Measurements from ENCODE around the gene TDG.
"Not testable (repeated sequence)": the region's sequence is repeated elsewhere in the genome, so short reads cannot be mapped to it uniquely, and the experiment has no call there.

TDG gene

DNA sequence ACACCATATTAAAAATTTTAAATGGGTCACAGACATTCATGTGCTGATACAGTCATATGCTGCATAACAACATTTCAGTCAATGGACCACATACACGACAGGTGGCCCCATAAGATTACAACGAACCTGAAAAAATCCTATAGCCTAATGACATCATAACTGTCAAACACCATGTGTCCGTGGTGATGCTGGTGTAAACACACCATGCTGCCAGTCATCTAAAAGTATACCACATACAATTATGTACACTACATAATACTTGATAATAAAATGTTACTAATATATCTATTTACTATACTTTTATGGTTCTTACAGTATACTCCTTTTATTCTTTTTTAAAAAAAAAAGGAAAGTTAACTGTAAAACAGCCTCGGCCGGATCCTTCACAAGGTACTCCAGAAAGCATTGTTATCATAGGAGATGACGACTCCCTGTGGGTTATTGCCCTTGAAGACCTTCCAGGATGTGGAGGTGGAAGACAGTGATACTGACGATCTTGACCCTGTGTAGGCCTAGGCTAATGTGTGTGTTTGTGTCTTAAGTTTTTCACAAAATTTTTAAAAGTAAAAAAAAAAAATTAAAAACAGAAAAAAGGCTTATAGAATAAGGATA is 5.0 kb upstream of the TDG start:
- DNase-seq (ENCODE audit: low read depth in 2 of 2): no peak

DNA sequence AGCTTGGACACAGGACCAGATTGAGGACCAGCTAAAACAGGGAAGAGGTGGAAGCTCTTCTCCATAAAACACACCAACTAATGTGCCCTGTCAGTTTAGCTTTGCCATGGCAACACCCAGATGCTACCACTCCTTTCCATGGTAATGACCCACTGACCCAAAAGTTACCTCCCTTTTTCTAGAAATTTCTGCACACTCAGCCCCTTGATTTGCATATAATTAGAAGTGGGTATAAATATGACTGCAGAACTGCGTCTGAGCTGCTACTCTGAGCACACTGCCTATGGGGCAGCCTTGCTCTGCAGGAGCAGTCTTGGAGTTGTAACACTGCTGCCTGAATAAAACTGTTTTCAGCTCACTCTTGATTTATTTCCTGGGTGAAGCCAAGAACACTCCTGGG is 3.2 kb upstream of the TDG start:
- DNase-seq (ENCODE audit: low read depth in 2 of 2): no peak

DNA sequence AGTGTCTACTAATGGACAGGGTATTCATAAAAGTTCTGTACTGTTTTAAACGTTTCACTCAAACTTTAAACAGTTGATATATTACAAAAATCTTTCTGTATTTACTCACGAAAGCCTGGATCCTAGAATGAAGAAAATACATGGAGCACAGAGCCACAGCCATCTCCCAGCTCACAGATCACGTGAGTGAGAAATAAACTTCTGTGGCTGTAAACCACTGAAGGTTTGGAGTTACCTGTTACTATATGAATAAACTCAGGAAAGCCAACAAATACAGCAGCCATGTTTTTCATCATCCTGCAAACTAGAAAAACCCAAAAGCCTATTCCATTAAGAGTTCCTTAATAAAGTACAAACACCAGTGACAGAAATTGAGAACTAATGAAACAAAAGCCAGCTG is 867 bp upstream of the TDG start:
- DNase-seq (ENCODE audit: low read depth in 2 of 2): no peak

DNA sequence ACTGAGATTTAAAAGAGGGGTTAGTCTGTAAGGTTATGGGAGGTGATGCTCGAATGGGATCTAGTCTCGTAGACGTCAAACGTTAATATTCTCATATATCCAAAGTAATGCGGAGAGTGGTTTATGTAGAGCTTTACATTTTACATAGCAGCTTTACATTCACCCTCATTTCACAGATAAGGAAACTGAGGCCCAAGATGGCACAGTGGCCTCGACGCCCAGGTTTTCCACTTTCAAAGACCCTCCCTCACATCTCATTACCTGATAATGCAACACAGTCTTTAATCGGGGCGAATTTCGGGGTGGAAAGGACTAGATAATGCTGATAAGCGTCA is 450 bp upstream of the TDG start:
- no peak for DNase-seq (ENCODE audit: low read depth in 2 of 2)

DNA sequence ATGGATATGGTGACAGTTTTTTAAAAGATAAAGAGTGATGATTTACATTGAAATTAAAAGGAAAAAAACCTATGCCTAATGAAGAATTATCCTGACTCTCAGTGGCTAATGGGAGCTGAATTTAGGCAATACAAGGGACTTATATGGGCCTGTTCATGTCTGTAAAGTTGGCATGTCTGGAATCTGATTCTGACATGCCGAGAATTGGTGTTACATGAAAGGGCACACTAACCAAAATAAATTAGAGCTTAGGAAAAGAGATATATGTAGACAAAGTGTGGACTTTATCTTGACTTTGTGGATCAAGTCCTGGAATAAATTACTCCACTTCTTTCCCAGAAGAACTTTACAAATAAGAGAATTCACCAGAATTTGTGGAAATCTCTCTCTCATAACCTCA is 1.1 kb downstream of the TDG start:
- no peak for DNase-seq (ENCODE audit: low read depth in 2 of 2)

DNA sequence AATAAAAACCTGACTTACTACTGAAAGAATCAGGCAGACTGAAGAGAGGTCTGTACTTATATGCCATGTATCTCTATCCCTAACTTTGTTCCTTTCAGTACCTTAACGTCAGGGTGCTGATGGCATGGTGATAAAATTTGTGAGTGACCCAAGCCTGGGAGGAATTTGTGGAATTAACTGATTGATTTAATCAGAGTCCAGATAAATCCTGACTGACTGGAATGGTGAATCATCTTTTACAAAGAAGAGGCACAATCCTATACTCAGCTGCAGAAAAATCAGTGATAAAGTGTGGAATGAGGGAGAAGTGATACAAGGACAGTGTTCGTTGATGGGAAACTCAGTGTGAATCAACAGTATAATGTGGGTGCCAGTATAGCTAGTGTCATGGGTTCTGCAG is 3.7 kb downstream of the TDG start:
- DNase-seq (ENCODE audit: low read depth in 2 of 2): no peak

DNA sequence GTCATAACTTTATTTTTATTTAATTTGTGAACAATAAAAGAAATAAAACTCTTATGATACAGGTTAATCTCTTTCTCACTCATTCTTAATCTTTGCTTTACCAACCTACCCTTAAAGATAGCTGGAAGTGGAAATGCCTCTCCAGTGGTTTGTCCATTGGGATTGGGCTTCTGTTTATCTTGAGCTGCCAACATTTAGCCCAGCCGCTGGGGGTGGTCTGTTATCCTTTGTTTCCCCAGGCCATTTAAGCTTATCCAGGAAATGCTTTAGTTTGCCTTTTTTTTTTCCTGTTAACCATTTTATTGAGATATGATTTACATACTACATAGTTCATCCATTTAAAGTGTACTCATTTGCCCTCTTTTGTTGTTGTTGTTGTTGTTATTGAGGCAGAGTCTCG is 8.2 kb downstream of the TDG start:
- no peak for DNase-seq (ENCODE audit: low read depth in 2 of 2)

DNA sequence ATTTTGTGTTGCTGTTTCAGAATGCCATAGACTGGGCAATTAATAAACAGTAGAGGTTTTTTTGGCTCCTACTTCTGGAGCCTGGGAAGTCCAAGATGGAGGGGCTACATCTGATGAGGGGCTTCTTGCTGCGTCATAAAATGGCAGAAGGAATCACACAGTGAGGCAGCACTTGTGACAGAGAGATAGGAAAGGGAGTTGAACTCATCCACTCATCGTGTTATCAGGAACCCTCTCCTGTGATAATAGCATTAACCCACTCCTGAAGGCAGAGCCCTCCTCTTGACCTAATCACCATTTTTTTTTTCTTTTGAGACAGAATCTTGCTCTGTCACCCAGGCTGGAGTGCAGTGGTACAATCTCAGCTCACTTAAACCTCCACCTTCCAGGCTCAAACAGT is 9.7 kb downstream of the TDG start:
- DNase-seq (ENCODE audit: low read depth in 2 of 2): no peak

DNA sequence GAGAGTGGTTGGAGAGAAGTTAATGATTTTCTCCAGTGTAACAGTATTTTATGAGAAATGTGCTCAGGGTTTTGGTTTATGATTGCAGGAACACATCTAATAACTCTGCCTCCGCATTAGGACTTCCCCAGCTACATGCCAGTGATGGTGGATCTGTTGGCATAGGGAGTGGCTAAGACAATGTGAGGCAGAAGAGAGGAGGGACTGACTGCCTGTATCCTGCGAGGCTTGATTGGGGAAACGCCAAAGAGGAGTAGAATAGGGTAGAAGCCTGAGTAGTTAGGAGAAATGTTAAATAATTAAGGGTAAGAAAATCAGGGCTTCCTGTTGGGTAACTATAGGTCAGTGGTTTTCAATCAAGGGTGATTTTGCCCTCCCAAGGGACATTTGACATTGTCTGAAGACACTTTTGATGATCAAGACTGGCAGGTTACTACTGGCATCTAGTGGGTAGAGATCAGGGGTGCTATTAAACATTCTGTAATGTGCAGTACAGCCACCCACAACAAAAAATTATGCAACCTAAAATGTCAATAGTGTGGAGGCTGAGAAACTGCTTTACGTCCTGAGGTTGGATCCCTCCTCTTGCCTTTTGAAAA is 12.8 kb downstream of the TDG start:
- DNase-seq (ENCODE audit: low read depth in 2 of 2): no peak

DNA sequence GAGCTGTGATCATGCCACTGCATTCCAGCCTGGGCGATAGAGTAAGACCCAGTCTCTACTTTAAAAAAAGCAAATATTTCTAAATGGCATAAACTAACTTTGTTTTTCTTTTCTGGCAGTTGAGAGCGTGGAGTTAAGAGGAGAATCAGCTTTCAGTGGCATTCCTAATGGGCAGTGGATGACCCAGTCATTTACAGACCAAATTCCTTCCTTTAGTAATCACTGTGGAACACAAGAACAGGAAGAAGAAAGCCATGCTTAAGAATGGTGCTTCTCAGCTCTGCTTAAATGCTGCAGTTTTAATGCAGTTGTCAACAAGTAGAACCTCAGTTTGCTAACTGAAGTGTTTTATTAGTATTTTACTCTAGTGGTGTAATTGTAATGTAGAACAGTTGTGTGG is 21.2 kb downstream of the TDG start:
- no peak for DNase-seq (ENCODE audit: low read depth in 2 of 2)

DNA sequence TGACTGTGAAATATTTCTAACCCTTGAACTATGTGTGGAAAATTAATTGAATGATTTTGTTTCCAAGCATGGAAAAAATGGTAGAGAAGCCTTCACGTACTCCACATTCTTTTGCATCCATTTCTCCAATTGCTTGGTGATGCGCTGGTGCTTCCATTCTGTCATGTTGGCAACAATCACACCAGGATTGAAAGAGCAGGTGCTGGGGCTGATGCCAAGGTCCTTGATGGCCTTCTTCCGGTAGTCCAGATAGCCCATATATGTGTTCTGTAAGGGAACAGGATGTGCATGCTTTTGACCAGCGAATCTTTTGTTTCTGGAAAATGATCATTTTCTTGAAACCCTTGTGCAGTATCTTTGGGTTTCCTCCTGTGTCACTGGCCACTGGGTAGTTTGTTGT is 28.6 kb downstream of the TDG start:
- no peak for DNase-seq (ENCODE audit: low read depth in 2 of 2)

DNA sequence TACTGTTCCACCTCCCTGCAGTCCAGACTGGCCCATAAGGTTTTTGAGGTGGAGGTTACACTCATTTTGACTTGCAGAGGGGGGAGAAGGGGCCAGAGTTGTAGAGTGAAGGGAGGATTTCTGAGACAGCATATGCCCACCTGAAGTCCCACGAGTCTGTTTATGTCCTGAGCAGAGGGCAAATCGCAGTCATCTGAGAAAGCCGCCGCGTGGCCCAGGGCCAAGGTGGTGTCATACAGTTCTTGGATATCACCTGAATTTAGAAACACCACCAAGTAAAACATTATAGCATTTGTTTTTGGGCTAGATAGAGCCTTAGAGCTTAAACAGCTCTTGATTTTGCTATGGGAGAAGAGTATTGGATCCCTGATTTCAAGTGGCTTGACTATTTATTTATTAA is 30.9 kb downstream of the TDG start:
- DNase-seq (ENCODE audit: low read depth in 2 of 2): no peak

DNA sequence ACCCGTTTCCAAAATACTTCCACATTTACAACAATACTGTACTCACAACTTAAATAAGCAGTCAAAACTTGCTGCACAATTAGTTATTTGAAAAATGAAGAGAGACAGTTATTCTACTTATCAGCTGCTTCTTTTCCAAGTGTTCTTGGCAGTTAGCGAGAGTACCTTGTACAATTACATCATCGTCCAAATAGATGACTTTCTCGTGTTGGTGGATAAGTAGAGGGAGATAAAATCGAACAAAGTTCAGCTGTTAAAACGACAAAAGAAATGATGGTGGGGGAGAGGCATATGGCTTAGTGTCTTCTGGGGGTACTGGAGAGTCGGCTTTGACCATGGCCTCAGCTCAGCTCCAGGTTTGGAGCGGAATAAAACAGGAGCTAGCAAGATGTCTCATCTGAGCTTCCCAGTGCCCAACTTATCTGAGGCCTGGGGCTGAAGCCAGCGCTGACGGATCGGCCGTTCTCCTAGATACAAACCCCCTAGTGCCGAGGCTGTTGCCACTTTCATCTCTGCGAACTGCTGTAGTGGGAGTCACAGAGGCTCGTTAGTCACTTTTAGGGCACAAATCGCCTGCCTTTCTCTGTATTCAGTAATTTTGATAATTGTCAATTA is 31.7 kb downstream of the TDG start:
- DNase-seq (ENCODE audit: low read depth in 2 of 2): no peak

DNA sequence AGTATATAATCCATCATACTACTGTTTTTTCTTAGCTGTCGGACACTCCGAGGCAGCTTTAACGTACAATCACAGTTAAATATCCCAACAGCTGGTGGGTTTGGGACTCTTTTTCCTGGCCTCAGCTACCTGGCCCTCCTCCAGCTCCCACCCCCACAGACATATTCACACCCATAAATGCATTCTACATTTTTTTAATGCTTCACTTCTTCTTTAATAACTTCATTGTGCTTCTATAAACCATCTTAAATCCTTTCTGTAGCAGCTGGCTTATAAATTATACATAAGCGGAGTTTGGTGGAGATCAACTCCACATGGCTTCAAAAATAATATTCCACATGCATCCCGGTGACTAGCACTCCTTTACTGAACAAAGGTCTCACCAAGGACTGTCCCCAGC is 33.3 kb downstream of the TDG start:
- no peak for DNase-seq (ENCODE audit: low read depth in 2 of 2)

DNA sequence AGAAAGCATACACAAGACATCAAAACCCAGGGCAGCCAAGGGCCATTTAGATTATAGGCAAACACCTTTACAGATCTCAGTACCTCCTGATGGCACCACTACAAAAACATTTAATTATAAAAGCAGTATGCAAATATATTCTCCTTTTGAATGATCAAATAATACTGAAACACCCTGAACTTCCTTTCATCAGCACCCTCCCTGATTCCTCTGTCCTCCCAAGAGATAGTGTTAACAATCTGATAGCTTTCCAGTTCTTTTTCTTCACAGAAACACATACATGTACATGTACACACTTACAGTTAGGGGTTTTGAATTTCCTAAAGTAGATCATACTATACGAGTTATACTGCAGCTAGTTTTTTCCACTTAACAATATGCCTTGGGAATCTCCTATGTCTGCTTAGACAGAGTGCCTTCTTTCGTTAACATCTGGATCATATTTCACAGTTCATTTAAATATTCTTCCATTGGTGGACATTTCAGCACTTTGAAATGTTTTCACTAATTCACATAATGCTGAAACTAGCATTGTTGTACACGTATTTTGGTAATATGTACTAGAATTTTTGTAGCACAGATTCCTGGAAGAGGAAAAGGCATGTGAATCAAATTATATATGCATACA is 35.2 kb downstream of the TDG start:
- DNase-seq (ENCODE audit: low read depth in 2 of 2): no peak

DNA sequence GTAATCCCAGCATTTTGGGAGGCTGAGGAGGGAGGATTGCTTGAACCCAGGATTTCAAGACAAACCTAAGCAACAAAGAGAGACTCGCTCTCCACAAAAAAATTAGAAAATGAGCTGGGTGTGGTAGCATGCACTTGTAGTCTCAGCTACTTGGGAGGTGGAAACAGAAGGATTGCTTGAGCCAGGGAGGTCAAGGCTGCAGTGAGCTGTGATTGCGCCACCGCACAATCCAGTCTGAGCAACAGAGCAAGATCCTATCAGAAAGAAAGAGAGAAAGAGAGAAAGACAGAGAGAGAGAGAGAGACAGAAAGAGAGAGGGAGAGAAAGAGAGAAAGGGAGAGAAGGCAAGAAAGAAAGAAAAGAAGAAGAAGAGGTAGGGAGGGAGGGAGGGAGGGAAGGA is 37.0 kb downstream of the TDG start:
- no peak for DNase-seq (ENCODE audit: low read depth in 2 of 2)

DNA sequence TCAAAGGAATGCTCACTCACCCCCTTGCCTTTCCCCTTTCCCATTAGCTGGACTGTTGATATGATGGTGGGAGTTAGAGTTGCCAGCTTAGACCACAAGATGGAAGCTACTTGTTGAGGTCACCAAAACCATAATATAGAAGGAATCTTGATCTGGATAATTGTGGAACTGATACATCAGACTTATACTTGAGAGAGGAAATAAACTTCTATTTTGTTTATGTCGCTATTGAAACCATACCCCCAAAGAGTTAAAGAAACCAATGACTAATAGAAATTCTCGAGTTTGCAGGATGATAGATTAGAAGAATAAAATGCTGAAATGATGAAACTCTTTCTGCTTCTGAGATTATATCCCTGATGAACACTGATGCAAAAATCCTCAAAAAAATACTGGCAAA is 37.9 kb downstream of the TDG start:
- no peak for DNase-seq (ENCODE audit: low read depth in 2 of 2)

DNA sequence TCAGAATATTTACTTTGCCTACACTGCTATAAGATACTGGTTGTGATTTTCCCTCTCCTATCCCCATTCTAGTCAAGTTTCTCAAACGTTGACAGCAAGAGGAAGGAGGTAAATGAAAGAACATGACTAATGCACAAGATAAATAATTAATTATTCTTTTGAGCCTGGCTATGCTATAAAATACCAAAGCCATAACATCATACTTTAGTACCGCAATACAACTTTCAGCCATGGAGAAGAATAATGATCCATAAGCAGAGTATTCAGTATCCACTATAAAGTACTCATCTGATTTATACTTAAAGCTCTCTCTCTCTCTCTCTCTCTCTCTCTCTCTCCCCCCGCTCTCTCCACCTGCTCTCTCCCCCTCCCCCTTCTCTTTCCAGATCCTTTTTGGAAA is 41.3 kb downstream of the TDG start:
- no peak for DNase-seq (ENCODE audit: low read depth in 2 of 2)

DNA sequence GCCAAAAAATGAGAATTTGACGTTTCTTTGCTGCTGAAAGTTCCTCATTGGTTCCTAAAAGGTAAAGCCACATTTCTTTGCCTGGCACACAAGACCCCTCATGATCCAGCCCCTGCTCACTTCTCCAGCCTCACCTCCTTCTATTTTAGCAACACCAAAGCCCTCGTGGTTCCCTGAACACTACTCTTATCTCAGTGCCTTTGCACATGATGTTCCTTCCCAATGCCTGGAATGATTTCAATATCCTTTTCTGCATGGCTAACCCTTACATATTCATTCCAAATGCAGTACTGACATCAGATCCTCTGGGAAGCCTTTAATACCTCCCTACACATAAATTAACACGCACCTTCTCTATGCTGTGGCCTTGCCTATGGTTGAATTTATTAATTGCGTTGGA is 44.4 kb downstream of the TDG start:
- no peak for DNase-seq (ENCODE audit: low read depth in 2 of 2)

DNA sequence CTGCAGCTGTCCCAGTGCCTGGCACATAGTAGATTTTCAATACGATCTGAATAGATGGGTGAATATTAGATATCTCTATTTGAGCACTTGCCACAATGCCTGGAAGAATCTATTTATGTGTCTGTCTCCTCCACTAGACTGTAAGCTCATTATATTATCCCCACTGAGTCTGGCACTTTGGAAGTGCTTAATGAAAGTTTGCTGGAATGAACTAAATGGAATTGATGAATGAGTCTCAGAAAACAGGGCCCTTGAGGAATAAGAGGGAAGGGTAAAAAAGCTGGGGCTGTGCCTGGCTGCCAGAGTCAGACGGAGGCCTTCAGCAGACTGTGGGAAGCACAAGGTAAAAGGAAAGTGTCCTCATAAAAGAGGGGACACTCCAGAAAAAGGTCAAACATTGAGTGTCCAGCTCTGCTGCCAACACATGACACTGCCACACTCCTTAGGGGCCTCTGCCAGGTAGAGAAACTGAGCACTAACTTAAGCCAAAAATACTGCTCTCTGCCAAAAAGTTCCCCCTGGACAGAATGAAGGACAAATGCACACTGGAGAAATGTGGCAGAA is 45.0 kb downstream of the TDG start:
- no peak for DNase-seq (ENCODE audit: low read depth in 2 of 2)

DNA sequence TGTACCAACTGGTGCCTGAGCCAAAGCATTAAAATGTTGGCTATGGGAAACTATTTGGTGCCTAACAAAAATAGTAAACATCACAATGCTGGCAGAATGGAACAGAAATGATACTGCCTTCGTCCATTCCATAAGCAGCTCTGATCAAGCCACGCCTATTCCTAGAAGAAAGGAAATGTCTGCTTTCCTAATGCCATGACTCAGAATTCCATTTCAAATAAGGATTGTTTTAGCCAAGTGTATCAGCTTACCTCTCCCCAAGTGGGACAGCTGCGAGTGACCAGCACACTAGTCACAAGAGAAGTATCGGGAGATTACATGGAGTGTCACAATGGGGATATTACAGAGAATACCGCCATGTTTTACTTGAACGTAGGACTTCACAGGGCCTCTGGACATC is 45.6 kb downstream of the TDG start:
- DNase-seq (ENCODE audit: low read depth in 2 of 2): no peak

DNA sequence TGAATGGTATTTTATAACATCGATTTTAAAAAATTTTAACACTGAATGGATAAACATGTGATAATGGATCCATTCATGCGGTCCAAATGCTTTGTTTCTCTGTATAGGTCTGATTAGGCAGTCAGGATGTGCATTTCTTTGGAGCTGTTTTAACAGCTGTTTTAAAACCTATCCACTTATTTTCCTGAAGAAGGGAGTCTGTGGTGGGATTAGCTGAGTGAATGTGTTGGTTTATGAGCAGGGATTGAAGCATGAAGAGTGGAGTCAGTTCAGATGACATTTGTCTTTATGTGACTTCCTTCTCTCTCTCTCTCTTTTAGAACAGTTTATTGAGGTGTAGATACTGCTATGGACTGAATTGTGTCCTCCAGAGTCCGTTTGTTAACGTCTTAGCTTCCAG is 46.7 kb downstream of the TDG start:
- DNase-seq (ENCODE audit: low read depth in 2 of 2): no peak

DNA sequence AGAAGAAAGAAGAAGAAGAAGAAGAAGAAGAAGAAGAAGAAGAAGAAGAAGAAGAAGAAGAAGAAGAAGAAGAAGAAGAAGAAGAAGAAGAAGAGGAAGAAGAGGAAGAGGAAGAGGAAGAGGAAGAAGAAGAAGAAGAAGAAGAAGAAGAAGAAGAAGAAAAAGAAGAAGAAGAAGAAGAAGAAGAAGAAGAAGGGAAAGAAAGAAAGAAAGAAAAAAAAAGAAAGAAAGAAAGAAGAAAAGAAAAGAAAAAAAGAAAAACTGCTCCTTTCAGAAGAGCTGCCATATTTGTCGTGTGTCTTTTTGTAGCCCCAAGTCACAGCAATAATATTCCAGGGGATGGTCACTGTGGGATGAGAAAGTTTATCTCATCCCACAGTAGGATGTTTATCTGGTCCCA is 56.2 kb downstream of the TDG start:
- DNase-seq (ENCODE audit: low read depth in 2 of 2): not testable (repeated sequence)

Measured in activated CD4-positive, alpha-beta T cell treated with anti-CD3 and anti-CD28 coated beads for 24 hours (primary cell).